GM19351 (cell line): Measurements from ENCODE around the gene MAZ.
"Not testable (repeated sequence)": the region's sequence is repeated elsewhere in the genome, so short reads cannot be mapped to it uniquely, and the experiment has no call there.

Experiments used
- ATAC-seq: cut with Tn5 transposase; IDR thresholded peaks from one replicate; pipeline ENCODE4 v1.9.1; 2021; ENCODE audit warnings: mild to moderate bottlenecking, moderate library complexity; ENCODE audit not compliant: unreplicated experiment

Gene MAZ

GRCh38 chr16:29806099-29806579, at the start of gene MAZ:
MAZ (plus strand) TSS chr16:29806529; CDS start chr16:29806702, 173 bp downstream.
- no peak for ATAC-seq

GRCh38 chr16:29756654-29757053, 49.7 kb upstream of the MAZ start:
- no peak for ATAC-seq

GRCh38 chr16:29757086-29757485, 49.2 kb upstream of the MAZ start:
- not testable (repeated sequence) for ATAC-seq

- ATAC-seq = no peak
These were observed 48.3 kb upstream of the MAZ start for GRCh38 chr16:29757950-29758466.

- ATAC-seq = no peak
These were observed 45.6 kb upstream of the MAZ start for GRCh38 chr16:29760567-29761279.

GRCh38 chr16:29761280-29761651, 45.1 kb upstream of the MAZ start:
- not testable (repeated sequence) for ATAC-seq

- no peak for ATAC-seq
These were observed 44.4 kb upstream of the MAZ start for GRCh38 chr16:29761882-29762281.

GRCh38 chr16:29763326-29763725, 43.0 kb upstream of the MAZ start:
- ATAC-seq = no peak

- ATAC-seq = no peak
These were observed 40.9 kb upstream of the MAZ start for GRCh38 chr16:29765167-29766032.

- ATAC-seq = no peak
These were observed 39.8 kb upstream of the MAZ start for GRCh38 chr16:29766571-29766970.

GRCh38 chr16:29767062-29767461, 39.3 kb upstream of the MAZ start:
- no peak for ATAC-seq

GRCh38 chr16:29769507-29769906, 36.8 kb upstream of the MAZ start:
- no peak for ATAC-seq

- ATAC-seq = no peak
These were observed 35.9 kb upstream of the MAZ start for GRCh38 chr16:29770250-29770929.

- not testable (repeated sequence) for ATAC-seq
These were observed 34.0 kb upstream of the MAZ start for GRCh38 chr16:29772330-29772729.

GRCh38 chr16:29774730-29775129, 31.6 kb upstream of the MAZ start:
- no peak for ATAC-seq

- no peak for ATAC-seq
These were observed 30.5 kb upstream of the MAZ start for GRCh38 chr16:29775742-29776408.

GRCh38 chr16:29777576-29778350, 28.6 kb upstream of the MAZ start, which contains the start of gene ZG16:
ZG16 (plus strand) TSS chr16:29778256; CDS start chr16:29779267, 1,011 bp downstream.
- ATAC-seq = no peak

GRCh38 chr16:29779474-29779873, 26.9 kb upstream of the MAZ start:
- no peak for ATAC-seq

- not testable (repeated sequence) for ATAC-seq
These were observed 23.0 kb upstream of the MAZ start for GRCh38 chr16:29783094-29783953.
